GM20431 (cell line): ENCODE data around the gene CLDND1.

ENCODE experiments used
- in situ Hi-C: fragments of 300-500 bp; cut with MseI, MboI; formaldehyde crosslinking; loops from one replicate; pipeline ENCODE4 v1.15.0; 2020; ENCODE audit warnings: low sequenced_read_pairs; ENCODE audit not compliant: unreplicated experiment

The CLDND1 gene

DNA sequence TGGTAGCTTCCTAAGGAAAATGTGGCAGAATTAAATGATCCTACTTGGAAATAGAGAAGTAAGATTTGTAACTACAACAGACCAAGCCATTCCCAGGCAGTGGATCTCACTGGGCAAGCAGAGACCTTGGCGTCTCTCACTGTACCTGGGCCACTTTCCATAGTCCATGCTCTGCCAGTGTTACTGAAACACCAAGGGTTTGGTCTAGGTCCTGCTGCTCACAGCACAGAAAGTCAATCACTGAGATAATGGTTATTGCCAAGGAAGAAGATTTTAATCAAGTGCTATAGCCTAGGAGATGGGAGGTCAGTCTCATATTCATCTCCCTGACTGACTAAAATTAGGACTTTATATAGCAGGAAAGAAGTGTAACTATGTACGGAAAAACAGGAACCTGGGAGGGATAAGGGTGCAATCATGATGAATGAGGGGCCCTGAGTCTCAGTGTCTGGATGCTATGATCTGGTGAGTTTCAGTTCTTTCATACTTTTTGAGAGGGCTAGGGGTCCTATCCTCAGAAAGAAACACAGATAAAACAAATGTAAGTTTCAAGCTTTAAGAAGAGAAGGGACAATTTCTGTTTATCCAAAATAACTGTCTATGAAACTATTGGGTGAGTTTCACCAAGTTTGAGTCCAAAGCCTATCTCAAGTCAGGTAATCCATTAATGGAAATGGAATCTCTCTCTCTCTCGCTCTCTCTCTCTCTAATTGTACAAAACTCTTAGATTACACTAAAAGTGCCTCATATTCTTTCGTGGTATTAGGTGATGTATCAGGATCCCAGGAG lies 29.7 kb upstream of the CLDND1 start:
- in situ Hi-C loops = no loop called here

DNA sequence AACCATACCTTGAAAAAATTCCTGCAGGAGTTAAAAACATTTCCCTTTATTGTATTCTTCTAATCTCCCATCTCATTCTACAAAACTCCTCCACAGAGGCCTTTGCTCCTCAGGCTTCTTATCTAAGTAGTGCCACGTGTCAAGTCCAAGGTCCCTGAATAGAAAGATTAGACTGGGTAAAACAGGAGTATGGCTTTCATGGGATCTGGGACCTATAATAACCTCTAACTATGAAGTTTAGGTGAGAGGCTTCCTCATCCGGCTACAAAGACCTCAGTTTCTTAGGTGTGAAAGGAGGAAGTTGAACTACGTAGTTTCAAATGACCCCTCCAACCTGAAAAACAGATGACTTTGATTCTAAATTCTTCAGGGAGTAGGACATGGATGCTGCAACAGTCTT lies 29.1 kb upstream of the CLDND1 start:
- in situ Hi-C loops = no loop called here

DNA sequence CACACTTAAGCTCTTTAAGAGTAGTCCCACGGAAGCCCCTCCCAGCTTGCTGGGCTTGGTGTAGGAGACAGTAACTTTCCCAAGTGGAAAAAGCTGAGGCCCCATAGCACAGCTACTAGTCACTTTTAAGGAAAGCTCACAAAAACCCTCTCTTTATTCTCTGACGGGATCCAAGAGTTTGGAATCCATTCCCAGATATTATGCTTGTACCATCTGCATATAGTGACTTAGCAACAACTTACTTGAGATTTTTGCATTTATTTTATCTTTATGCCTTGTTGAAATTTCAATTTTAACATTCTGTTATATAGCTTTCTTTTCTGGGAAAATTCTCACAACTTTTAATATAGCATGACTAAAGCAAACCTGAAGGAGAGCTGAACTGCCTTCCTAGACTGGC lies 28.5 kb upstream of the CLDND1 start:
- in situ Hi-C loops = no loop called here

DNA sequence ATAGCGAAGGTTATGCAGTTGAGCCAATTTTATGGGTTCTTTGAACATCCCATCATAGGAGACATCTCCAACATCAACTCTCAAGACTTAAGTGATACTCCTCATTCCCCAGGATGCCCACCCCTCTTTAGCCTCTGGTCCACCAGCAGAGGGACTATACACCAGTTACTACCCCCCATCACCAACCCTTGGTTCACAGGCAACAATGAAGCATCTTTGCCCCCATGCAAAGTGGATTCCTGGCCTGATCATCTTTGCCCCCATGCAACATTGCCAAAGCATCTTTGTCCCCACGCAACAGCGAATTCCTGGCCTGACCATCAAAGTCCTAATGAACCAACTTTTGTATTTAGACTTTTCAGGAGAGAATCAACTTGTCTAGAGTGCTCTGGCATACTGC lies 28.1 kb upstream of the CLDND1 start:
- in situ Hi-C loops = no loop called here

DNA sequence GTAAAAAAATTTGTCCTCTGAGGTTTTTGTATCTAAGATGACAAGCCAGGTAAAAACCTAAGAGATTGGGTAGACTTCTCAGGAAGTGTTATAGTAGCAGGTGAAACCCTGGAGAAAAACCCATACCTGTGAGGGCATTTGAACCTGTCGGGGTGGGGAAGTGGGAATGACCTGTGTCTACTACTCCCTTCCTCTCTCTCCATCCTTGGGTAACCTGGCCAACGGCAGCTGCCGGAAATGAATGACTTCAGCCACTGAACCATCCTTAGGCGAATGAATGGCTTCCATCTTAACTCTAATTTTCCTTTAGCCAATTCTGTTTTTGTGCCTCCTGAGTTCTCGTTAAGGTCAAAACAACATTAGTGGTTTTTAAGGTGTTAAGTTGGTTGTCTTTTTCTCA lies 25.8 kb upstream of the CLDND1 start:
- in situ Hi-C loops = no loop called here

DNA sequence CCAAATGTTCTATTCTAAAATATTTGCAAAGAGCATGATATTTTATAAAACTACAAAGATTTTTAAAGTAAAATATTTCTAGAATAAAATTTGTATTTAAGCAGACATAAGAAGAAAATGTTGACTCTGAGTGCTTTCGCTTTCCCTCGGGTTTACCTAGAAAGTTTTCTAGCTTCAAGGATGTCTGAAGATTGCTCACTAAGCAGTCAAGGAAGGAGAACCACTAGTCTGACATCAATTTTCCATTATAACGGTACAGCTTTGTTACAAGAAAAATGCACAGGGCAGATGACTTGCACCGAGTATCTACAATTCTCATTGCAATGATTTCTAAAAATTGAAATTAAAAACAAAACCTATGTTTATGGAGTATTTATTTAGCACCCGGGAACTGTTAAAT lies 23.2 kb upstream of the CLDND1 start:
- in situ Hi-C loops = no loop called here

DNA sequence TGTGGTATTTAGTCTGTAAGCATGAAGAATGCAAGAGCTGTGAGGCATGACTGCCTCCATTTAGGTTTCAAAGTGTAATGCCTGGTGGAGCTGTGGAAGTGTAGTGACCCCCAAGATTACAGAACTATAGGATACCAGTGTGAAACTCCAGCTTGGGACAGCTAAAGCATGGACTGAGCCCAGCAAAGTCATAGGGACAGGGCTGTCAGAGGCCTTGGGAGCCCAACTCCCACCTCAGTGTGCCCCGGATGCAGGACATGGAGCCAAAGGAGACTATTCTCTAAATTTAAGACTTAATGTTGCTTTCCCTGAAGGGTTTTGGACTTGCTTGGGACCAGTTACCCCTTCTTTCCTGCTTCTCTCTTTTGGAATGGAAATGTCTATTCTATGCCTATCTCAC lies 19.9 kb upstream of the CLDND1 start:
- in situ Hi-C loops = no loop called here

DNA sequence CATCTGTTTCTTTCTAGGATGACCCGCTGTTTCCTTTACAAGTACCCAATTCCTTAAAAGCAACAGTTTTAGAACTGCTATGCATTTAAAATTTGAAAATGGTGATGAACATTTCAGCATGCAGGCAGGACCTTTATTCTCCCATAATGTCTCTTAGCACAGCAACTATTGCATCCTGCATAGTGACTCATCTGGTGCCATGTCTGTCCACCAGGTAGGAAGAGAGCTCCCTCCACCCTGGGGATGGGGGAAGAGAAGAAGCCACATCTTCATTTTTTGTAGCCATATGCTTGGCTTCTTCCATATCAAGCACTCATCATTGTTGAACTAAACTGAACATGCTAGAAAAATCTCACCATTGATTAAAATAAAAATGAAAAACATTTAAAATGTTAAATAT lies 19.0 kb upstream of the CLDND1 start:
- in situ Hi-C loops = no loop called here

DNA sequence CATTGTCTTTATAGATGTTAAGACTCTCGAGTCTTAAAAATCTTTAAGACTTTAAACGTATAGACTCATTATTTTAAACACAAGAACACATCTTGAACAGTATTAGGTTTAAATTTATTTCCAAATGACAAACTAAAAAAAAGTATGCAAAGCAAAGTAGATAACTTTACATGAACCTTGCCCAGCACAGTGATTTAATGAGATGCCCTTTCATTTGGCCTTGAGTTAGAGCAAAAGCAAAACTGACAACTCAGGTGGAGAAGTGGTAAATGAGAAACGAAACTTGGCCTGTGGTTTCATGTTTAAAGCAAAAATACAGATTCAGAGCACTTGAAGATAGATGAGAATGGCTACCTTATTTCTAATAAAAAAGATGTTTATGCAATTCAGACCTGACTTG lies 17.6 kb upstream of the CLDND1 start:
- in situ Hi-C loops = no loop called here

DNA sequence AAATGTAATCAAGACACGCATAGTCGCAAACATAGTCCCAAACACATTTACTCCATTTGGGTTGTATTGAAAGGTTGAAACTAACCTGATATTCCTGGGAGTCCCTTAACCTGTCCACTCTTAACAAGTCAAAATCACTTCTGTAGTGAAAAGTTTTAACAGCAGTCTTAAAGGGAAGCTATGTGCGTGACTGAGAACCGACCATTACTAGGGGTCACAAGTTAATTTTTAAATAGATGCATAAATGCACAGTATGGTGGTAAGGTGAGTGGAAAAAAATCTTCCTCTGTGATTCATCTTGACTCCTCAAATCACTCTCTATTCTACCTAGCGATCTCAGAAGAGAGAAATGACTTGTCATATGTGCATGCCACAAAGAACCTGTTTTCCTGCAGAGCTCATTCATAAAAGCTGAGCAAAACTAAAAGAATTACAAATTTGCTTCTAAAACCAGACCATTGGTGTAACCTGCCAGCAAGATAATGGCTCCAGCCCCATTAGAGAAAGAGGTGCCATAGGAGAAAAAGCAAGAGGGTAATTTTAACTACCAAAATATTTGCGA lies 13.8 kb upstream of the CLDND1 start:
- in situ Hi-C loops = no loop called here

DNA sequence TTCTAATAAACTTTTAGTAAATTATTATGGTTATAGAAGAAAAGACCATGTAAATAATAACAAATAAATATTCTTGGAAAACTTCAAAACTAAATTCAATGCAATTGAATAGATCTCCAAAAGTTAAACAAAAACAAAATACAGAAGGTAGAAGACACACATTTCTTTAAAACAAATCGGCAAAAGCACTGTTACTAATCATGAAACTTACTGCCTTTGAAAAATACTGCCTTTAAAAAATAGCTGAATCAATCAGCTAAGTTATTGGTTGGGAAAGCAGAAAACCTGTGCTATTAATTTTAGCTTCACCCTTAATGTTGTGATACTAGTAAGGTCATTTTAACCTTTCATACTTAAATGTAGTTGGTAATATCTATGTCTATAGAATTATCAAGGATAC lies 12.0 kb upstream of the CLDND1 start:
- in situ Hi-C loops = no loop called here

DNA sequence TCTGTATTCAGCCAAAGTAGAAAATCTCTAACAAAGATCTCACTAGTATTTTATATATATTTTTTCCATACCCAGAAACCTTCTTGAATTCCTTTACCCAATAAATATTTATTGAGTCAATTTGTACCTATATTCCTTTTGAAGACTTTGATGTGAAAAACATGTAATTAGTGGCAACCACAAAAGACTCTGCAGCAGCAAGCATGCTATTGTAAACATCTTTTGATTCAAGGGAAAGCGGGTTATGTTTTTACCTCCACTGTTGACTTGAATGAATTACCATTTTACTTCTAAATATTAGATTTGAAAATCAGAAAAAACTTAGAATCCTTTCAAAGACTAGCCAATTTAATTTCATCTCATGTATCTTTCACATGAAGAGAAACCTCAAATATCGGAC lies 11.5 kb upstream of the CLDND1 start:
- in situ Hi-C loops = no loop called here

DNA sequence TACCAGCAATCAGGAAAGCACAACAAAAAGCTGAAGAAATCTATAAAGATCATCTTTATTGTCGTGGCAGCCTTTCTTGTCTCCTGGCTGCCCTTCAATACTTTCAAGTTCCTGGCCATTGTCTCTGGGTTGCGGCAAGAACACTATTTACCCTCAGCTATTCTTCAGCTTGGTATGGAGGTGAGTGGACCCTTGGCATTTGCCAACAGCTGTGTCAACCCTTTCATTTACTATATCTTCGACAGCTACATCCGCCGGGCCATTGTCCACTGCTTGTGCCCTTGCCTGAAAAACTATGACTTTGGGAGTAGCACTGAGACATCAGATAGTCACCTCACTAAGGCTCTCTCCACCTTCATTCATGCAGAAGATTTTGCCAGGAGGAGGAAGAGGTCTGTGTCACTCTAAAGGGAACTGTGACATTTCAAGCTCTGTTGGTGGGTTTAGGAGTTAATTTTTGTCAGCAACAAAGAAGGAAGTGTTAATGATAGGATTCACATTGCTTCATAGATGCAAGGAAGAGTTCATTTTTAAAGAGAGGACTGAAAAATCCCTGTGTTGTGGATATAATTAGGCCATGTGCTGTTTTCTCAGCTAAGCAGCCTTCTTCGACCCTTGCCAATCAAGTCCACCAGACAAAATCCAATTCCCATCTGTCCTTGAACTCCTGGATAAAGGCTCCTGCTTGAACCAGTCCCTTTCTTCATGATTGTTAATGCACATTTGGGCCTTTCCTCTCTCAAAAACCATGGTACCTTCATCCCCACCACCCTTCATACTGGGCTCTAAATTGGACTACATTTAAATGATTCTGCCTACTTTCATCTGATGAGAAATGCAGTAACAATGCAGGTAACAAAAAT lies 10.2 kb upstream of the CLDND1 start:
- in situ Hi-C loops = no loop called here

DNA sequence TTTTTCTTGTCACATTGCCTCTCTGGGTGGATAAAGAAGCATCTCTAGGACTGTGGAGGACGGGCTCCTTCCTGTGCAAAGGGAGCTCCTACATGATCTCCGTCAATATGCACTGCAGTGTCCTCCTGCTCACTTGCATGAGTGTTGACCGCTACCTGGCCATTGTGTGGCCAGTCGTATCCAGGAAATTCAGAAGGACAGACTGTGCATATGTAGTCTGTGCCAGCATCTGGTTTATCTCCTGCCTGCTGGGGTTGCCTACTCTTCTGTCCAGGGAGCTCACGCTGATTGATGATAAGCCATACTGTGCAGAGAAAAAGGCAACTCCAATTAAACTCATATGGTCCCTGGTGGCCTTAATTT lies 9.6 kb upstream of the CLDND1 start:
- in situ Hi-C loops = no loop called here

DNA sequence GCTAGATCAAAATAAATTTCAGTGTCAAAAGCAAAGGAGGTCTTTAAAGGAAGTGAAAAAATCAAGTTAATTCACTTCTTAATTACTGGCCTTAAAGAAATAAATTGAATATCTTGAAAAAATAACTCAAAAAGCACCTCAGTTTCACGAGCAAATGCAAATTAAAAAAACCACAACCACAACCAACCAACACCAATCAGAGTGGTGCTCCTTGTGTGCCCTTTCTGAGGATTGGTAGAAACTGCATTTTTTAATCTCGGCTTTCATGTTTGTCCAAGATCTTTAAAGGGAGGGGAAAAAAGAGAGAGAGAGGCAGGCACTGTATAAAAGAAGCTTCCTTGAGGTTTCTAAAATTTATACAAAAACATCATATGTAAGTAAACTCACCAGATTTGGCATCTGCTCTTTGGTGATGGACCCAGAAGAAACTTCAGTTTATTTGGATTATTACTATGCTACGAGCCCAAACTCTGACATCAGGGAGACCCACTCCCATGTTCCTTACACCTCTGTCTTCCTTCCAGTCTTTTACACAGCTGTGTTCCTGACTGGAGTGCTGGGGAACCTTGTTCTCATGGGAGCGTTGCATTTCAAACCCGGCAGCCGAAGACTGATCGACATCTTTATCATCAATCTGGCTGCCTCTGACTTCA lies 9.0 kb upstream of the CLDND1 start, which contains the start of gene GPR15:
Gene GPR15, plus strand, starts transcription at position 357 of the 653 bp plus-strand sequence. Its CDS starts 56 bp downstream, at position 413.
- in situ Hi-C loops = no loop called here

DNA sequence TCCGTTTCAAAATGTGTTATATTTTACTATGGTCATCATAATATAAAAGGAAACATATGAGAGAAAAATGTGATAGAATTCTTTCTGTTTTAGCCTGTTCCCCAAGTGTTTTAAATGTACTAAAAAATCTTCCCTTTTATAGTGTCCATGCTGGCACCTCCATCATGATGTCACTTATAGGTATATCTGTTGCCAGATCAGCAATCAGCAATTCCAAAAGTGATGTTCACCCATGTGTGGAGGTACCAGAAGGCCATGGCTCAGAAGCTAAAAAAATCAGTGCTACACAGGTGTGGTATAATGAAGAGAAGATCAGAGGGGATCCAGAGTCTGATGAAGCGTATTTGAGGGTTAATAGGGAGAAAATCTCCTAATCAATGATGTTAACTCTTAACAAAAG lies 8.0 kb upstream of the CLDND1 start:
- in situ Hi-C loops = no loop called here

DNA sequence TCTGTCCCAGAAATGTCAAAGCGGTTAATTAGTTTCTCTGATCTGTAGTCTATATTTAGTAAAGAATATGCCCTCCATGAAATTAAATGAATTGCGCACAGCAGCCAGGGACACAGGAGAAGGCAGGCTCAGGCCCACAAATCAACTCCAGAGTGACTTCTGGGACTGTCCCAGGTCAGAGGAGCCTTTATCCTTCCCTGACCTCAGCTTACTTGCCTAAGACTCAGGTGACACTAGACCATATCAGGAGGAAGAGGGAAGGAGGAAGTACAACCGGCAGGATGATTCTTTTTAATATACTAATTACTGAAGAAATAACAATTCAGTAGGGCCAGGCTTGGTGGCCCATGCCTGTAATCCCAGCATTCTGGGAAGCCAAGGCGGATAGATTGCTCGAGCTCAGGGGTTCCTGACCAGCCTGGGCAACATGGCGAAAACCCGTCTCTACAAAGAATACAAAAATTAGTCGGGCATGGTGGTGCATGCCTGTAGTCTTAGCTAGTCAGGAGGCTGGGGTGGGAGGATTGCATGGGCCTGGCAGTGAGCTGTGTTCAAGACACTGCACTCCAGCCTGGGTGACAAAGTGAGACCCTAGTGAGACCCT lies 7.3 kb upstream of the CLDND1 start:
- in situ Hi-C loops = no loop called here

DNA sequence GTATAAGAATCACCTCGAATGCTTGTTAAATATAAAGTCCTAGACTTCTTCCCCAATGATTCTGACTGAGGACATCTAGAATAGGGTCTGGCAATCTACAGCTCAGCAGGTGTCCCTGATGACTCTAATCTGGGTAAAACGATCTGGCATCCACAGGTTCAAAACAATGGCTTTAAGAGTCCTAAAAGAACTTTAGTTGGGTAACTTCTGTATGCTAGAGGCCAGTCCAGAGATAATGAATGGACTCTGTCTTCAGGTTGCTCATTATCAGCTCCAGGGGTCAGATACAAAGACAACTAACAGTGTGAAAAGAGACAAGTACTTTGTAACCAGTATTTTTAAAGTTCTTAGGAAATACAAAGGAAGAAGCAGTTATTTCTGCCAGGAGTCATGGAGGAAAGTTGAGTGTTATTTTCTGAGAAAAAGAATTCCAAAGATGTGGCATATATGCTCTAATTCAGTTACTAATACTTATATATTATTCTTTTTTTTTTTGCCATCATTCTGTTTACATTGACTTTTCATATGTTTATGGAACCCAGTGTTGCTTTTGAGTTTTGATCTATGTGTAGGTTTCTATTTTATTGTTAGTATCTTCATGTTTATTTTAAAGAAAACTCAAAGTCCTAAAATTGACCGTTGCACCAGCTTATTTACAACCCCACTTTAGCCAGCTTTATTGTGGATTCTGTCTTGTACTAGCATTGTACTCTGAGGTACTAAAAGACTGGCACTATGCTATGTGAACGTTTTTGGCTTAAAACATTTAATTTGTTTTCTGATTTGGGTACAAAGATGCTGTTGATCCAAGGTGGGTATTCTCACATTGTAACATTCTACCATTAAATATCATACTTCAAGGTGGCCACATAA lies 6.0 kb upstream of the CLDND1 start:
- in situ Hi-C loops = no loop called here

DNA sequence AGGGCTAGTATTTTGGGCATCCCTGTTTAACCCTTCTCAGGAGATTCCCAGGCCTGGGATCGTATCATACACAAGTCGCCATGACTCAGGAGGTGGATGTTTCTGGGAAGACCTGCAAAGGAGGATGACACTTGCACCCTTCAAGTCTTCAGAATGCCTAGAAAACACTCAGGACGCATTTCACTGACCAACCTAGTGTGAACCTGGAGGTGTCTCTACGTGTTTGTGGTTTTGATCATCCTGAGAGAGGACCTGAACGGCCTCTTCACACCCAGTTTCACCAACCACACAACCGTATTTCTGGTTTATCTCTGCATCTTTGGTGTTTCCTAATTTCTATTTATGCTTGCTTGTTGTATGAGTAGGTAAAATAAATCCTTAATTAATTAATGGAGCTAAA lies 2.8 kb upstream of the CLDND1 start:
- in situ Hi-C loops = no loop called here
